Measurements from ENCODE around the gene CLSTN2.

Gene CLSTN2

GRCh38 chr3:140097874-140098635 lies 163.1 kb downstream of the CLSTN2 start:
- no peak for DNase-seq

- DNase-seq, result no peak
Measured at GRCh38 chr3:140100479-140100878, 165.5 kb downstream of the CLSTN2 start.

GRCh38 chr3:140103166-140103565 lies 168.2 kb downstream of the CLSTN2 start:
- DNase-seq, result no peak

- no peak for DNase-seq
Measured at GRCh38 chr3:140103986-140104645, 169.1 kb downstream of the CLSTN2 start.

GRCh38 chr3:140113996-140114788 lies 179.2 kb downstream of the CLSTN2 start:
- no peak for DNase-seq

- no peak for DNase-seq
Measured at GRCh38 chr3:140114789-140115080, 179.8 kb downstream of the CLSTN2 start.

GRCh38 chr3:140117096-140117526 lies 182.1 kb downstream of the CLSTN2 start:
- DNase-seq, result no peak

- no peak for DNase-seq
Measured at GRCh38 chr3:140122183-140122582, 187.2 kb downstream of the CLSTN2 start.

GRCh38 chr3:140128217-140128616 lies 193.2 kb downstream of the CLSTN2 start:
- no peak for DNase-seq

- DNase-seq, result no peak
Measured at GRCh38 chr3:140128631-140129030, 193.6 kb downstream of the CLSTN2 start.

- DNase-seq, result no peak
Measured at GRCh38 chr3:140129768-140130284, 194.8 kb downstream of the CLSTN2 start.

GRCh38 chr3:140131895-140132294 lies 196.9 kb downstream of the CLSTN2 start:
- no peak for DNase-seq

GRCh38 chr3:140134231-140134965 lies 199.4 kb downstream of the CLSTN2 start:
- no peak for DNase-seq

GRCh38 chr3:140135461-140135860 lies 200.5 kb downstream of the CLSTN2 start:
- DNase-seq, result no peak

GRCh38 chr3:140143367-140144069 lies 208.5 kb downstream of the CLSTN2 start:
- DNase-seq, result no peak

- DNase-seq, result no peak
Measured at GRCh38 chr3:140145528-140145927, 210.5 kb downstream of the CLSTN2 start.

GRCh38 chr3:140146668-140147067 lies 211.7 kb downstream of the CLSTN2 start:
- no peak for DNase-seq

GRCh38 chr3:140147965-140148490 lies 213.0 kb downstream of the CLSTN2 start:
- no peak for DNase-seq

- no peak for DNase-seq
Measured at GRCh38 chr3:140148824-140149390, 213.9 kb downstream of the CLSTN2 start.

GRCh38 chr3:140151321-140151720 lies 216.3 kb downstream of the CLSTN2 start:
- no peak for DNase-seq

GRCh38 chr3:140152851-140153639 lies 218.1 kb downstream of the CLSTN2 start:
- DNase-seq, result no peak

Data from 8988T (cell line).